K562 (cell line): ENCODE measurements around the gene TMEM129. TPM values are rescaled to one million over a fixed set of nuclear protein-coding genes. Genes with fewer than 3 reads are reported as not detected.
A peak's percentile ranks its signal among the peaks of the same experiment; 100 is the strongest.

Experiments
- ATAC-seq: fragments of 200-7000 bp; cut with Tn5 transposase; 3 replicates; pipeline ENCODE4 v1.9.1; 2020; ENCODE audit warnings: moderate library complexity
- BruUV-seq: library from RNA; stranded (reverse); fragments of 400-500 nt; replicated peaks from 2 replicates; lab custom pipeline; 2021; lab: Mats Ljungman, UMichigan
- CTCF ChIA-PET: fragments of 300-600 bp; formaldehyde crosslinking; extraction: SDS; loops from one replicate; lab custom pipeline; 2021; ENCODE audit warnings: low intra/inter-chr PET ratio; lab: Yijun Ruan, JAX
- POLR2A ChIA-PET: fragments of 300-600, 350-650 bp; sonication (Branson Sonifier 250); formaldehyde crosslinking; extraction: SDS; loops from one replicate; lab custom pipeline; 2021; ENCODE audit warnings: antibody characterized with exemption, inconsistent platforms; lab: Yijun Ruan, JAX
- DNase-seq, 4 experiments: peaks; one replicate each; pipeline versions ENCODE4 v3.0.0 to v3.0.0-alpha.2; 2011 to 2018; ENCODE audit warnings: low spot score in 3 of 4, mixed read lengths in 3 of 4; ENCODE audit errors: extremely low read depth in 1 of 4
- FAIRE-seq: peaks from 2 replicates; lab custom pipeline; 2011; peaks lifted over from hg19 to GRCh38; lab: Jason Lieb, UNC
- H2AFZ ChIP-seq: 2 replicates; pipeline ENCODE4 v1.6.0; 2011; ENCODE audit warnings: low read depth, low read length, control low read depth, inconsistent platforms
- H3K27ac ChIP-seq: fragments of 200-600 bp; 3 replicates; pipeline ENCODE4 v1.8.0; 2011; ENCODE audit warnings: low read depth, mild to moderate bottlenecking, control low read depth, inconsistent platforms, low read length, moderate library complexity, mixed read lengths; ENCODE audit errors: extremely low read depth
- H3K27me3 ChIP-seq, 2 experiments: fragments of 300-600 bp in 1 of 2; 2 replicates in 1 of 2; 3 replicates in 1 of 2; pipeline versions ENCODE4 v1.6.0 to v1.8.0; 2011; ENCODE audit warnings: inconsistent platforms in 2 of 2, low read length in 2 of 2, mild to moderate bottlenecking in 1 of 2, mixed read lengths in 1 of 2, moderate library complexity in 1 of 2; ENCODE audit not compliant: control insufficient read depth in 2 of 2, insufficient read depth in 2 of 2
- H3K36me3 ChIP-seq: fragments of 300-600 bp; 3 replicates; pipeline ENCODE4 v1.8.0; 2011; ENCODE audit warnings: mild to moderate bottlenecking, low read length, inconsistent platforms; ENCODE audit not compliant: control insufficient read depth, insufficient read depth
- H3K4me1 ChIP-seq, 2 experiments: fragments of 200-600 bp in 1 of 2; replicated peaks in 1 of 2; 2 replicates in 1 of 2; 3 replicates in 1 of 2; pipeline versions ENCODE4 v1.5.1 to v1.8.0; 2011; ENCODE audit warnings: inconsistent platforms in 2 of 2, low read length in 2 of 2, mild to moderate bottlenecking in 1 of 2, mixed read lengths in 1 of 2, moderate library complexity in 1 of 2; ENCODE audit not compliant: control insufficient read depth in 2 of 2, insufficient read depth in 2 of 2
- H3K4me2 ChIP-seq: 2 replicates; pipeline ENCODE4 v1.6.1; 2011; ENCODE audit warnings: low read length, control low read depth, inconsistent platforms, mixed read lengths; ENCODE audit not compliant: insufficient read depth
- H3K4me3 ChIP-seq: fragments of 200-600 bp; sonication (generic), shearing (Covaris generic); 2 replicates; pipeline ENCODE4 v1.5.1; 2016; ENCODE audit warnings: control low read depth, inconsistent platforms
- H3K79me2 ChIP-seq: fragments of 200-600 bp; 3 replicates; pipeline ENCODE4 v1.8.0; 2011; ENCODE audit warnings: low read length, inconsistent platforms; ENCODE audit not compliant: control insufficient read depth, insufficient read depth
- H3K9ac ChIP-seq, 2 experiments: 2 replicates each; pipeline versions ENCODE4 v1.6.0 to v1.6.1; 2011; ENCODE audit warnings: low read depth in 2 of 2, low read length in 2 of 2, control low read depth in 1 of 2, inconsistent platforms in 1 of 2, mild to moderate bottlenecking in 1 of 2, mixed read lengths in 1 of 2; ENCODE audit not compliant: insufficient read depth in 1 of 2
- H3K9me1 ChIP-seq: one replicate; pipeline ENCODE4 v1.6.0; 2011; ENCODE audit warnings: inconsistent platforms, mild to moderate bottlenecking, low read length, moderate library complexity; ENCODE audit not compliant: control insufficient read depth, insufficient read depth
- H3K9me3 ChIP-seq: replicated peaks from 2 replicates; pipeline ENCODE4 v1.5.1; 2011; ENCODE audit warnings: low read depth, low read length, inconsistent platforms; ENCODE audit not compliant: control insufficient read depth, insufficient read depth
- H4K20me1 ChIP-seq: replicated peaks from 2 replicates; pipeline ENCODE4 v1.6.1; 2011; ENCODE audit warnings: low read length, inconsistent platforms, mixed read lengths; ENCODE audit not compliant: control insufficient read depth, insufficient read depth
- AFF4 ChIP-seq: sonication (generic); formaldehyde crosslinking; IDR thresholded peaks from 2 replicates; pipeline ENCODE4 v1.8.0; 2023; ENCODE audit warnings: mild to moderate bottlenecking, missing genetic modification reagents
- PREB ChIP-seq: sonication (generic); formaldehyde crosslinking; IDR thresholded peaks from 2 replicates; pipeline ENCODE4 v1.8.1; 2023; ENCODE audit warnings: mild to moderate bottlenecking, missing genetic modification reagents
- SIN3A ChIP-seq, 2 experiments: fragments of 150-350 bp in 1 of 2; IDR thresholded peaks; 2 replicates each; pipeline ENCODE4 v1.6.1; 2011 to 2016; ENCODE audit warnings: borderline replicate concordance in 2 of 2, low read depth in 2 of 2, low read length in 2 of 2, mild to moderate bottlenecking in 2 of 2, moderate library complexity in 2 of 2; ENCODE audit not compliant: control insufficient read depth in 1 of 2
- TBL1XR1 ChIP-seq, 2 experiments: IDR thresholded peaks; 2 replicates each; pipeline ENCODE4 v1.6.1; 2012; ENCODE audit warnings: improper control_type of control experiment in 2 of 2, low read length in 2 of 2, mild to moderate bottlenecking in 1 of 2
- ZBTB7A ChIP-seq: IDR thresholded peaks from 2 replicates; pipeline ENCODE4 v1.6.1; 2011; ENCODE audit warnings: low read depth, mild to moderate bottlenecking, low read length, moderate library complexity, borderline replicate concordance; ENCODE audit not compliant: control insufficient read depth
- ZNF408 ChIP-seq: fragments of 250-450 bp; sonication (Bioruptor Pico); IDR thresholded peaks from 2 replicates; pipeline ENCODE4 v1.4.0; 2020; ENCODE audit warnings: low read depth, mild to moderate bottlenecking, moderate library complexity
- WGBS: fragments of 100-300 bp; shearing (Covaris generic); methylation state at CpG from one replicate; pipeline ENCODE4 v1.1.6; 2016; ENCODE audit warnings: low coverage, mixed read lengths; ENCODE audit not compliant: insufficient coverage; ENCODE audit errors: missing lambda C conversion rate; 5-methylcytosine and 5-hydroxymethylcytosine counted together
- in situ Hi-C: fragments of 300-500 bp; cut with MboI; formaldehyde crosslinking; loops from 4 replicates; pipeline ENCODE4 v1.15.0; 2018; ENCODE audit warnings: inconsistent platforms, mixed read lengths
- intact Hi-C: fragments of 100-400 bp; cut with micrococcal nuclease; formaldehyde crosslinking; loops from 2 replicates; pipeline ENCODE4 v1.14.2; 2022
- polyA plus RNA-seq, 8 experiments: library from polyadenylated mRNA; depleted of rRNA in 4 of 8; stranded (reverse) in 5 of 8; unstranded in 3 of 8; fragments of >200 nt; fragmentation: Nextera tagmentation in 2 of 8; fragmentation: Illumina TruSeq in 1 of 8; extraction: Ambion mirVana in 2 of 8; extraction: Trizol in 1 of 8; gene quantifications; 2 replicates each; pipeline versions ENCODE4 v1.2.1 to v1.2.3, GENCODE V29; 2011 to 2014; ENCODE audit warnings: inconsistent platforms in 1 of 8, missing spikeins in 1 of 8
- total RNA-seq, 7 experiments: library from RNA; depleted of rRNA in 6 of 7; stranded (reverse); fragments of >200 nt in 6 of 7; fragmentation: Illumina TruSeq in 2 of 7; extraction: Trizol in 2 of 7; gene quantifications; 2 replicates each; pipeline versions ENCODE4 v1.2.1 to v1.2.3, GENCODE V29; 2011 to 2021; ENCODE audit warnings: low replicate concordance in 1 of 7

TMEM129 gene
- total and polyA plus RNA-seq, 9 of the 15 experiments (the other 6 are each of a cell fraction or from before 2014, with no cell fraction given), result 0.34 to 47.2 (median 18.8) TPM

- TF ChIP-seq AFF4 (CRISPR knock-in tag), result no peak
These were observed 31.3 kb upstream of the TMEM129 start (continued) for GRCh38 chr4:1752284-1753041.

GRCh38 chr4:1751919-1752283 is 30.8 kb upstream of the TMEM129 start:
- H3K9ac ChIP-seq, result peak overlapping the region in 1 of 2 experiments; percentile 78; a peak in 2 of 4 replicates
- no peaks in the 10 kb centered on the region for H3K27me3 ChIP-seq
- H3K4me3 ChIP-seq, result no peak overlapping the region
- peak; percentile 45 to 66 (median 60) for DNase-seq
- in situ Hi-C loops, result no loop called here
- no peaks in the 10 kb centered on the region for H3K36me3 ChIP-seq
- 36% methylated on average over 6 of the region's 8 CpGs for WGBS
- peak; percentile 53 for ATAC-seq
- no peaks in the 10 kb centered on the region for H4K20me1 ChIP-seq
- ChIA-PET CTCF (interaction anchor here (0.7 kb wide), 1 partner anchor 58 kb away, joined by 4 read pairs; no protein-coding TSS in a partner anchor), POLR2A (interaction anchor here (0.9 to 2.0 kb wide), 3 partner anchors 23 to 57 kb away, joined by 3 to 5 read pairs (median 3); no protein-coding TSS in a partner anchor)
- peaks cover 5% of the 10 kb centered on the region for H3K9me1 ChIP-seq
- FAIRE-seq, result peak; percentile 54
- intact Hi-C loops, result no loop called here
- peaks cover 23 to 94% of the 10 kb centered on the region in 2 experiments for H3K4me1 ChIP-seq
- no peak overlapping the region for H3K27ac ChIP-seq
- peak overlapping the region; percentile 64; the same call in 1 of the 2 replicates for H2AFZ ChIP-seq
- no peak overlapping the region for H3K4me2 ChIP-seq
- no peaks in the 10 kb centered on the region for H3K9me3 ChIP-seq
- BruUV-seq, result no TSS peak
- H3K79me2 ChIP-seq, result no peaks in the 10 kb centered on the region
- TF ChIP-seq TBL1XR1 (IDR thresholded peaks at IDR 0.05; ENCODE audit: low read length in 2 of 2), result no peak
- no peak for TF ChIP-seq ZNF408 (CRISPR knock-in tag)
- TF ChIP-seq PREB (CRISPR knock-in tag), result no peak
- peak in 1 of 2 experiments; percentile 37; a peak in 1 of 4 replicates for TF ChIP-seq SIN3A (IDR thresholded peaks at IDR 0.05; ENCODE audit: borderline replicate concordance in 2 of 2, control insufficient read depth in 1 of 2, low read depth in 2 of 2, low read length in 2 of 2)
- peak; percentile 48; the same call in 1 of the 2 replicates for TF ChIP-seq ZBTB7A
